COLO668 (cell line): ENCODE data around the gene SDC1.

ENCODE experiments used
- DNase-seq: peaks from one replicate; lab custom pipeline; 2025; ENCODE audit not compliant: unreplicated experiment; lab: John Stamatoyannopoulos, UW

The SDC1 gene

DNA sequence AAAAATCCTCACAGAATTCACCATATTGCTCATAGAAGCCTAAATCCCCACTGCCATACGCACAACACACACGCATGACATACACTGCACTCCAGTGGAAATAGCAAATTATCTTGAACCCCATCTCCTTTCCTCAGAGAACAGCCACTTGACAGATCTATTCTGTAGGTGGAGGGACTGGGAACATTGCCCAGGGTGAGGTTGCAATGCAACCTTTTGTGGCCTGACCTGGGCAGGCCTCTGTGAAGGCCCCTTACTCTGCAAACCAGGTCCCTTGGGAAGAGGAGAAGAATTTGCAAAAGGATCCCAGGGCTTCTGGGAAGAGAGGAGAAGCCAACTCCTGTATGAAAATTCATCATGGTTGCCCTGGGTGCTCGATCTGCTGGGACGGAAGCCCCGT, 51.9 kb downstream of the SDC1 start:
- no peak for DNase-seq

DNA sequence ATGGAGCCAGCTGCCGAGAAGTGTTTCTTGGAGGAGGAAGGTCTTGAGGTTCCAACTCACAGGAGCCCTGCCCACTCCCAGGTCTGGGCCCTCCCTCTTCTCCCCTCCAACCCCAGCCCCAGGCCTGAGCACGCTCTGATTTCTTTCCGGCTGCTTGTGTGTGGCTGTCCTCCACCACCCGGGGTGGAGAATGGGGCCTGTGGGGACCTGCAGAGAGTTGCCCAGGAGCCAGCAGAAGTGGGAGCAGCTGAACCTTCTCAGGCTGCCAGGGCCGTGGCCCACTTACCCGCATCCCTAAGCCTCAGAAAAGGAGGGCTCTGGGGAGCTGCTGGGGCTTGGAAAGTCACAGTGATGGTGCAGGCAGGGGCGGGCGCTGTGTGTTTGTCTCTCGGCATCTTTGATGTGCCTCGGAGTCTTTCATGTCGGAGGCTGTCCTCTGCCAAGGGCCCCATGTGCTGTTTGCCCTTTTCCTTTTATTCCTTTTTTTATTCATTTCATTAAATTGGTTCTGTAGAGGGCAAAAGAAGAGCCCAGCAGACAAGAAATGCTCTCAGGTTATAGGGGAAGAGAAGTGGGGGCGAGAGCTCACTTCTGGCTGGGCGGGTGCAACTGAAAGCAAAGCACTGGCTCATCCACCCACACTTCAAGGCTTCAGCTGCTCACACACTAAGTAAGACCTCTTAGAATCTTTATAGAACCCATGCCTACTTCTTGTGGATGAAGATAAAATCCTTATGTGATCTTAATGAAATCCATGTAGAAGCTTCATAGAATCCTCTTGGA, 52.5 kb downstream of the SDC1 start:
- no peak for DNase-seq

DNA sequence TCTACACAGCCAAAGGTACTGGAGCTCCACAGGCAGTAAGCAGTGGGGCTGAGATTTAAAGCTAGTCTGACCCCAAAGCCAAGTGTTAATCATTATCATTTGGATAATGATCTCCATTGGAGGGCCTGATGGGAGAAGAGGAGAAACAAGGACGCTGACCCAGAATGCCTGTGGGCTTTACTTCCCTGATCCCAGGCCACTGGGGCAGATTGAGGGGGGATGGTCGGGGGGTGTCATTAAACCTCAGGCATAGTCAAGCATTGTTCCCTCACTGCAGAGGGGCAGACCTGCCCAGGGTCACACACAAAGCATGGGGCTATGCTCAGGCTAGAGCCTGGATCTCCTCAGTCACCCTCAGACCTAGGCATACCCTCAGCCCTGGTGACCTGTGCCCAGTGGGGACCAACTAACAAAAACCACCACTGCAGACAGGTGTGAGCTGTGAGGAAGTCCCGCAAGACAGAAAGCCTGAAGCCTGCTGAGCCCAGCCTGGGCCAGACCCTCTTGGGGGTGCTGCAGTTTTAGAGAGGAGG, 53.4 kb downstream of the SDC1 start:
- no peak for DNase-seq

DNA sequence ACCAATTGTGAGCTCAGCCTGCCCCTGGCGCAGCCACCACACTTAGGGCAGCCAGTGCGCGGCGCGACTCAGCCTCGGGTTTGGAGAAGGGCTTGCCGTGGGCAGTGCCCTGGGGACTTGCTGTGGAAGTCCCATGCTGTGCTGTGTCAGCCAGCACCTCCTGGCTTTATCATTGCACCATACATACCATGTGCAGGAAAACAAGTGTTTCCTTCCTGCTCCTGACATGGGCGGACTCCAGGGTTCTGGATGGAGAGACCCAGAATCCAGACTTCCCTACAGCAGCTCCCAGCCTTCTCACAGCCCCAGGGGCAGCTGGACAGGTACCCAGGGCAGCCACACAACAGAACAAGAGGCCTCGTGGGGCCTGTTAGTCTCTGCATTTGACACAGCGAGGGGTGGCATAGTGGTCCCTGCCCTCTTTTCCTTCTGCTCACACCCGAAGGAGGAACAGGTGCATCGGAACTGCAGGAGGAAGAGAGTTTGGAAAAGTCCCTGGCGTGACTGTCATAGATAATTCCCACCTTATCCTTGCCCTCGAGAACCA, 54.2 kb downstream of the SDC1 start:
- DNase-seq = no peak

DNA sequence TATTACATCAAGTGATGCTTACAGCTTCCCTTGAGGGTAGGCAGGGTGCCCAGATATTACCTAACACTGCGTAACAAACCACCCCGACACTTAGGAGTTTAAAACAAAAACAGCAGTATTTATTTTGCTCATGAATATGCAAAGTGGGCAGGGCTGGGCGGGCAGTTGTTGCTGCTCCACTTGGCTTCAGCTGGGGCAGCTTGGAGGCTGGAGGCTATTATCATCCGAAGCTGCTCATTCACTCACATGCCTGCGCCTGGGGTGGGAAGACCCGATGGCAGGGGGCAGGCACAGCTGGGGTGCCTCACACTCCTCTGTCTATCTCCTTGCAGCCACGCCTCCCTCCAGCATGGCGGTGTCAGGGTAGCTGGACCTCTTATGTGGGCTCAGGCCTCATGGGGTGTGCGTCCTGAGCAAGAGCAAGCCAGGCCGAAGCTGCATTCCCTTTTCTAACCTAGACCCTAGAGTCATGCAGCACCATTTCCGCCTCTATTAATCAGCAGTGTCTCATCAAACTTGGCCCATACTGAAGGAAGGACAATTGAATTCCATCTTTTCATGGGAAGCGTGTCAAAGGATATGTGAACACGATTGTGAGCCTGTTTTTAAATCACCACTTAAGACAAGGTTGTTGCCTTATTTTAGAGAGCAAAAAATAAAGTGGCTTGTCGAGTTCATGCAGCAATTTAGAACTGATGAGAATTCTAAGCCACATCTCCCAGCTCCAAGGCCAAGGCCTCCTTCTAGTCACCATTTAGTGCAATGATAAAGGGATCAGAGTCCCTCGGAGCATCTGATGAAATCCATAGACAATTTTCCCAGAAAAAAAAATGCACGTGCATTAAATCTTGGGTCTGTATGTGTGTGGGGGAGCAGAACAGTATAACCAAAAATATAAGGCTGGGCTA, 54.9 kb downstream of the SDC1 start:
- no peak for DNase-seq

DNA sequence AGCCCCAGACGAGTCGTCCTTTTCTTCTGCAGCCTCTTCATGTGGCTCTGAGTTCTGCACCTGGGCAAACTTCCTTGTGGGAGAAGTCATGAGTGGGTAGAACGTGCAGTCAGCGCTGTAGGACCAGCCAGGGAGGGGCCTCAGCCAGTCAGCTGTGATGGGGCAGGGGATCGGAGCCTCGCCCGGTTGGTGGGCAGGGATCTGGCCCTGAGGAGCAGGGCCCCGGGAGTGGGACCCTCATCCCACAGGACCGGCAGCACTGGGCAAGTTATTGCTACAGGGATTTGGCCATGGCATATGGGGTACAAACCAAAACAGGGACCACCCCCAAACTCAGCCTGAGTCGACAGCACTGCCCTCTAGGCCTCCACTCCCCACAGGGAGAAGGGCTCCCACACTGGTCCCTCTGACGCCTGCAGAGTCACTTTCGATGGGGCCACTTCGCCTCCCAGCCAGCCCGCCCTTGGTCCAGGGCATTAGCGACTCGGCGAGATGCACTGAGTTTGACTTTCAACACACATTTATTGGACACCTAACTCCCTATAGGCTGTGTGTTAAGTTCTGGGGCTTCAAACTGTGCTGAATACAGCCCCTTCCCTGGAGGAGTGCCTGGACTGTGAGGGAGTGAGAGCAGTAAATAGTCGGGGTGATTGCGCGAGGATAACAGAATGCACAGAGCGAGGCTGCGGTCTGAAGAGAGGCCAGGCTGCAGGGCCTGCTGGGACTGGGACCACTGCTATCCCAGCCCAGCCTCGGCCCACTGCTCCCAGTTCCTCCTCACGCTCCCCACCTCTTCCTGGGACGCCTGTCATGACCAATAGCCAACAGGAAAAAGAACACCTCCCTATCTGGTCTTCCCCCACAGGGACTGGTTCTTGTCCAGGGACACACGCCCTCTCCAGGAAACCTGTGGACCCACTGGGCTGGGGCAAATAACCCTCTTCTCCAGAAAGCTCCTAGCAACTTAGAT, 55.9 kb downstream of the SDC1 start:
- DNase-seq = no peak

DNA sequence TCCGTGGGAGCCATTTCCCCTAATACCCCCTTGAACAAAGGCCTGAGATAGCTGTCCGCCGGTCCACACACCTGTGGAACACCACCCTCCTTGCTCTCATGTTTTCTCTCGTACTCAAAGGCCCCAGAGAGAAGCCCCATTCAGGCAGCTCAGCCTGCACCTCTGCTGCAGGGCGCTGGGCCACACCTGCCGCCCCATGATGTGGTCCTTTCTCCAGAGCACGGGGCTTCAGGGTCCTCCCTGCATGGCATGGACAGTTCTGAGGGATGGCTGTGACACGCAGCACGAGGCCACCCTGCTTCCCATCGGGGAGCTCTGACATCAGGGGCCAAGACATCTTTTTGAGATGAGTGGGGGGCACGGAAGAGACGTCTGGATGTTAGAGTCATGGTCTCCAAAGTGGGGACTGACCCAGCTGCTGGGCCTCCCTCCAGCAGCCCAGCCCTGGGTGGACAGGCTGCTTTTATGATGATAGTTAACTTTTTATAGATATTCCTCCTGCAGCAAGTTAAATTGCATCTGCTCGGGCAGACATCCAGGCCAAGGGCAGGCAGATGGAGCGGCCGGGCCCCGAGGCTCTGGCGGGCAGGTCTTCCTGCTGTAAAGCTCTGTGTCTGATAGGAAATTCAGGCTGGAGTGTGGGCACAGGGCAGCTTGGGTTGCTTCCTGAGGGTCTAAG, 56.7 kb downstream of the SDC1 start:
- no peak for DNase-seq

DNA sequence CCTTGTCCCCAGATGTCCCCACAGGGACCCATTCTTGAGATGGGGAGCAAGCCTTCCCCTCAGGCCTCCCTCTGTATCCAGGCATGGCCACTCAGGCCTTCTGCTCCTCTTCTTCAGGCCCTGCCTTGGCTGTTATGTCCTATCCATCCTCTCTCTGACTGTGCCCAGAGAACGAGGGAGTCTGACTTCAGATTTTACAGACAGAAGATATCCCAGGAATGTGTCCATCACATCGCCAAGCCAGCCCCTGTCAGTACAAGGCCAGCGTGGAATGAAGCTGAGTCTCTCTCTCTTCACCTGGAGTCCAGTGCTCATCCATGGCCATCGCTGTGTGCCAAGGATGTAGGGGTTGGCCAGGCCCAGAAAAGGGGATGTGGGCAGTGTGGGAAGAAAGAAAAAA, 57.6 kb downstream of the SDC1 start:
- DNase-seq = no peak

DNA sequence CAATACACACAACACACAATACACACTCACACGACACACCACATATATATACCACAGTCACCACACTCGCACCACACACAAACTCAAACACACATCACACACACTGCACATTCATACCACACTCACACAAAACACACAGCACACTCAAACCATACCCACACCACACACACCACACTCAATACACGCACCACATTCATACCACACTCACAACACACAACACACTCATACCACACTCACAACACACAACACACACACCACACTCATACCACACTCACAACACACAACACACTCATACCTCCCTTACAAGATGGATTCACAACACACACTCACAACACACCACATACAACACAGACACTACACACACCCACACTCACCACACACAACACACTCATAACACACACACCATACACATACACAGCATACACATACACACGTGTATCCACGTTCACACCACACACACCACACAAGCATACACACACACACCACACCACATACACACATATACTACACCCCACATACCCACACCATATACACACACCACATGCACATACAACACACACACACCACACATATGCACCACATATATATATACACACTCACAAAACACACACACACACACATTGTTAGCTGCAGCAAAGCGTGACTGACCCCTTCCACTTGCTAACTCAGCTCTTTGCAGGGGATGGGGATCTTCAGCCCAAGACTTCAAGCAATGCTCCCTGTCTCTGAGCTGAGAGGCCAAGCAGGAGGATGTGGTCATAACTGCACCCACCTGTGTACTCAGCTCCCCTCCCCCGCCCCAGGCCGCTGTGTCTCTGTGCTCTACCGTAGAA, 59.0 kb downstream of the SDC1 start:
- no peak for DNase-seq

DNA sequence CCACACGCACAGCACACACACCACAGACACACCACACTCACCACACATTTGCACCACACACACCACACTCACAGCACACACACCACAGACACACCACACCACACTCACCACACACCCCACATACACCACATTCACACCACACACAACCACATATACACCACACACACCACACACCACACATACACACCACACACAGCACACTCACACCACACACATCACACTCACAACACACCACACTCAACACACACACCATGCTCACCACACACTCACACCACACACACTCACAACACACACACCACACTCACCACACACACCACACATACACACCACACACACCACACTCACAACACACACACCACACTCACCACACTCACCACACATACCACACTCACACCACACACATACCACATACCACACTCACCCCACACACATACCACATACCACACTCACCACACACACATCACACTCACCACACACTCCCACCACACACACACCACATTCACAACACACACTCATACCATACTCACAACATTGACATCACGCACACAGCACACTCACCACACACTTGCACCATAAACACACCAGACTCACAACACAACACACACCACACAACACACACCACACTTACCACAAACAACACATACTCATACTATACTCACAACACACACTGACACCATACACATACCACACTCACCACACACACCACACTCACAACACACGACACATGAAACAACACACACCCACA, 60.0 kb downstream of the SDC1 start:
- no peak for DNase-seq

DNA sequence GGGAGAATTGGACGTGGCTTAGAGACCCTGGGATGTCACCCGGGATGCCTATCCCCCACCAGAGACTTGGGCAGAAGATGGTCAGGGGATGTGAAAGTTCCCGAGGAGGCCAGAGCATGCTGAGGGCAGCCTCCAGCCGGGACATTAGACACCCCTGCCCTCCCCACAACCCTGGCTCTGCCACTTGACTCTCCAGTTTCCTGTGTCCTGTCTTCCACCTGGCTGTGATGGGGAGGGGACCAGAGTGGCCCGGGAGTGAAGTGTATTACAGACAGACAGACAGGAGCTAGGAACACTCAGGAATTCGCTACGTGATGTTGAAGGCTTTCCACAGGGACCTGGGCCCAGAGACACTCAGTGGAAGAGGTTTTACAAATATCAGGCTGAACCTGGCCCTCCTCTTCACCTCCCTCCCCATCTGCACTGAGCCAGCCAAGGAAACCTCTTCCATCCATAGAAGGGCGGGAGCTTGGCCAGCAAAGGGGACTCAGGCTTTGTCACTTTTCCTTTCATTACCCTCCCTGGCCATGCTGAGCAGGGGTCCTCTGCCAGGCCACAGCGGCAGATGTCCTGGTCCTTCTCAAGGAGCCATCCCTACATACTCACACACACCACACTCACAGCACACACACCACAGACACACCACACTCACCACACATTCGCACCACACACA, 60.7 kb downstream of the SDC1 start:
- DNase-seq = peak; percentile 35

DNA sequence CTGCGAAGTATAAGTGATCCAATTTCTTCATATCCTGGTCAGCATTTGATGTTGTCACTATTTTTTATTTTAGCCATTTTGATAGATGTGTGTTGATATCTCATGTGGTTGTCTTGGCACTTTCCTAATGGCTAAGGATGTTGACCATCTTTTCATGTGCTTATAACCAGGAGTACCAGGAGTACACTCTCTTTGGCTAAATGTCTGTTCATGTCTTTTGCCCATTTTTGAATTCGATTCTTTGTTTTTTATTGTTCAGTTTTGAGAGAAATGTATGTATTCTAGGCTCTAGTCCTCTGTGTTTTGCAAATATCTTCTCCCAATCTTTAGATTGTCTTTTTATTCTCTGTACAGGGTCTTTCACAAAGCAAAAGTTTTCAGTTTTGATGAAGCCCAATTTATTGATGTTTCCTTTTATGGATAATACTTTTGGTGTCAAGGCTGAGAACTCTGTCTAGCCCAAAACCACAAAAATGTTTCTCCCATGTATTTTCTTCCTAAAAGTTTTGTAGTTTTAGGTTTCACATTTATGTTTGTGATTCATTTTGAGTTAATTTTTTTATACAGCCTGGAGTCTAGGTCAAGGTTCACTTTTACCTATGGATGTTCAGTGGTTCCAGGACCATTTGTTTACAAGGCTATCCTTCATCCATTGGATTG, 65.4 kb downstream of the SDC1 start:
- no peak for DNase-seq

DNA sequence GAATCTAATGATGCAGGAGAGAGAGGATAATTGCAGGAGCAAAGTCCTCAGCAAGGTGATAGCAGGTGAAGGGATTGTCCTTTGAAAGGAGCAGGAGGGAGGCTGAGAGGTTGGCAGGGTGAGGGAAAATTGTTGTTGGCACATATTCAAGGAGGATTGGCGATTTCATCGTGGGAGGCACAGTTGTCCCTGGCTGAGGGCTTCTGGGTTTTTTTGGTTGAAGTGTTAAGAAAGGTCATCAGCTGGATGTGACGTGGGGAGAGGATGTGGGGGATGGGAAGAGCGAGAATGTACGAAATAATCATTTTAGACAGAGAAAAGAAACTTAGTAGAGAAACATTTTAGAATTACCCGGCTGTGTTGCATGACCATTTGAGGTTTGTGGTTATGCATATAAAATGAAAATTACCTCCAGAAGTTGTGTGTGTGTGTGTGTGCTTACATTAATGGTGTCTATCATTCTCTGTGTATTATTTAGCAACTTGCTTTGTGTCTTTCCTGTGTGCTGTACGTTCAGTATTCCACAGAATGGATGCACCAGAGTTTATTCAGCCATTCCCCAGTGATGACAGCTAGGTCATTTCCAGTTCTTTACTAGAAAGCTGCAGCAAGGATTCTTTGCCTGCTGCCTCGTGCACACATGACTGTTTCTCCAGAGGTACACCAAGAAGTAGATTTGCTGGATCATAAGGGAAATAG, 67.6 kb downstream of the SDC1 start:
- peak; percentile 34 for DNase-seq

DNA sequence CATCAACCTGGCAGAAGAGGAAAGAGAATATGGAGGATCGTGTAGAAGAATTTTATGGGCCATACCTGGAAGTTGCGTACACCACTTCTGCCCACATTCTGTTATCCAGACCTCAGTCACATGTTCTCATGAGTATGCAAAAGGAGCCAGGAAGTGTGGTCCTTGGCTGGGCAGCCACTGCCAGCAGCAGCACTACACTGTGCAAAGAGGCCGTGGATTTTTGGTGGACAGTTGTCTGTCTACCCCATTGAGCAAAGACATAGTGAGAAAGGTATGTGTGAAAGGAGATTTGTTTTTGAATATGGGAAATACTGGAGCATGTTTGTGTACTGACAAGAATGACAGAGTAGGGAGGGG, 68.1 kb downstream of the SDC1 start:
- DNase-seq = peak; percentile 34

DNA sequence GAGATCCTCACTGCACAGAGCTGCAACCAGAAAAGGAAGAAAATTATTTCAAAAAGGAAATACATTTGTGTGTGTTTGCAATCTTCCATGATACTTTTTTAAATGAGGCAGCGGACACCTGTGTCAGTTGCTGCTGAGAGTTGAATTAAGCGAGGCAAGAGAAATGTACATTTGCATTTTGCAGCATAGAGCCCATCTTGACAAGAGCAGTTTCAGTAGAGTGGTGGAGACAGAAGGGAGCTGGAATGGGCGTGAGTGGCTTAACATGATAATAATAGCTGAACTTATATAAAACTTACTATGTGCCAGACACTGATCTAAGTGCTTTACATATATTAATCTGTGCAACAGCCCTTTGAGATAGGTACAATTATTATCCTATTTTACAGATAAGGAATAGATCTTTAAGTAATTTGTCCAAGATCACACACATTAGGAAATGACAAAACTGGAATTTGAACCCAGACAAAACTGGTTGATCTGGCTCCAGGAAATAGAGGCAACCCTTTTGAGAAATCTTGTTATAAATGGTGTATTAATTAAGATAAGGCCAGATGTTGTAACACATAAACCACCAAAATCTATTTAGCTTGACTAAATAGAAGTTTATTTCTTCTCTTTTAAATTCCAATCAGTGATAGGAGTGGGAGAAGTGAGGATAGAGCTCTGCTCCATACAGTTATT, 68.7 kb downstream of the SDC1 start:
- DNase-seq = no peak

DNA sequence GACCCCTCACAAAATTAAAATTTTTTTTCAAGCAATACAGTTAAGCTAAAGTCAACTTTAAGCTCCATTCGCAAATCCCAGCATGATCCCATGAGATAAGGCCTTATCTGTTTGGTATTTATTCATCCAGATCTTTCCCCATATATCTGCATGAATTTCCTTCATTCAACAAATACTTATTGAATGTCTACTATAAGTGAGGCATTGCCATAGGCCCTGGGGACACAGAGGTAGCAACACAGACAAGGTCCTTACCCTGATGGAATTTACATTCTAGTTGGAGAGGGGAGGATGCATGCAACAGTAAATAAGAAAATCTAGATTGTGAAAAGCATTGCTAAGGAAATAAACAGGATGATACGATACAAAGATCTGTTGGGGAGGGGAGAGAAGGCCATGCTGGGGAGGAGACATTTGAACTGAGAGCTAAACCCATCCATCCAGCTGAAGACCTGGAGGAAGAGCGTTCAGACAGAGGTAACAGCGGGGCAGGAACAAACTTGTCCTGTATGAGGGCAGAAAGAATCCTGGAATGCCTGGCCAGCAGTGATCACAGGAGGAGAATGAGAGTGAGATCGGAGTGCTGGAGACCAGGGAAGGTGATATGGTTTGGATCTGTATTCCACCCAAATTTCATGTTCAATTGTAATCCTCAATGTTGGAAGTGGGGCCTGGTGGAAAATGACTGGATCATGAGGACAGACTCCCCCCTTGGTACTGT, 71.6 kb downstream of the SDC1 start:
- no peak for DNase-seq
